HCT116 (cell line): ENCODE results near the gene TBX5. TPM values are rescaled to one million over a fixed set of nuclear protein-coding genes. Genes with fewer than 3 reads are reported as not detected.

Experiments
- ATAC-seq: fragments of 200-7000 bp; cut with Tn5 transposase; 2 replicates; pipeline ENCODE4 v1.9.1; 2020; ENCODE audit warnings: mild to moderate bottlenecking, moderate library complexity
- BruUV-seq: library from RNA; stranded (reverse); fragments of 400-500 nt; replicated peaks from 2 replicates; lab custom pipeline; 2021; lab: Mats Ljungman, UMichigan
- CTCF ChIA-PET: fragments of 300-600 bp; sonication (Branson Sonifier 250); formaldehyde crosslinking; loops from one replicate; lab custom pipeline; 2021; ENCODE audit warnings: antibody characterized with exemption; lab: Charles Lee
- POLR2A ChIA-PET: fragments of 300-600, 350-600 bp; sonication (Branson Sonifier 250); formaldehyde crosslinking; loops from one replicate; lab custom pipeline; 2021; ENCODE audit warnings: antibody characterized with exemption; lab: Charles Lee
- RAD21 ChIA-PET, 2 experiments: fragments of 300-600 bp; sonication (Branson Sonifier 250); formaldehyde crosslinking; loops; one replicate each; lab custom pipeline; 2023; ENCODE audit warnings: low total read pairs in 2 of 2; ENCODE audit not compliant: uncharacterized antibody in 2 of 2, unreplicated experiment in 2 of 2, low non-redundant PET in 1 of 2; lab: Charles Lee
- DNase-seq: peaks from one replicate; pipeline ENCODE4 v3.0.0-alpha.2; 2010; ENCODE audit warnings: low read depth, low spot score
- H2AFZ ChIP-seq: fragments of 200-600 bp; shearing (Covaris generic), sonication (generic); 2 replicates; pipeline ENCODE4 v1.6.1; 2017; ENCODE audit warnings: low read depth, mixed run types, mixed read lengths, antibody characterized with exemption, low read length; ENCODE audit not compliant: poor library complexity, severe bottlenecking
- H3K27ac ChIP-seq: 2 replicates; pipeline ENCODE4 v1.5.1; 2012; ENCODE audit warnings: low read depth, low read length
- H3K27me3 ChIP-seq: fragments of 200-600 bp; sonication (generic); 2 replicates; pipeline ENCODE4 v1.6.1; 2016; ENCODE audit warnings: mixed run types, low read length, mixed read lengths; ENCODE audit not compliant: insufficient read depth
- H3K36me3 ChIP-seq, 2 experiments: fragments of 200-500 bp in 1 of 2; fragments of 200-600 bp in 1 of 2; sonication (Bioruptor generic) in 1 of 2; sonication (generic) in 1 of 2; 2 replicates each; pipeline versions ENCODE4 v1.5.1 to v1.6.1; 2014 to 2016; ENCODE audit warnings: low read length in 2 of 2, inconsistent platforms in 1 of 2, mixed read lengths in 1 of 2, mixed run types in 1 of 2; ENCODE audit not compliant: insufficient read depth in 2 of 2, control insufficient read depth in 1 of 2
- H3K4me1 ChIP-seq, 2 experiments: fragments of 200-600 bp in 1 of 2; sonication (generic) in 1 of 2; 2 replicates each; pipeline versions ENCODE4 v1.5.1 to v1.6.1; 2012 to 2017; ENCODE audit warnings: low read length in 2 of 2, inconsistent platforms in 1 of 2, mild to moderate bottlenecking in 1 of 2, mixed read lengths in 1 of 2, mixed run types in 1 of 2, moderate library complexity in 1 of 2; ENCODE audit not compliant: insufficient read depth in 2 of 2, control insufficient read depth in 1 of 2
- H3K4me2 ChIP-seq: fragments of 200-600 bp; sonication (generic); 2 replicates; pipeline ENCODE4 v1.6.1; 2017; ENCODE audit warnings: mixed run types, low read length, mixed read lengths
- H3K4me3 ChIP-seq, 2 experiments: fragments of 200-600 bp in 1 of 2; sonication (generic) in 1 of 2; replicated peaks in 1 of 2; 2 replicates each; pipeline ENCODE4 v1.5.1; 2011 to 2016; ENCODE audit warnings: low read length in 2 of 2, control low read depth in 1 of 2, low read depth in 1 of 2, mild to moderate bottlenecking in 1 of 2, mixed read lengths in 1 of 2, mixed run types in 1 of 2
- H3K79me2 ChIP-seq: fragments of 200-600 bp; sonication (generic); 2 replicates; pipeline ENCODE4 v1.6.1; 2017; ENCODE audit warnings: mild to moderate bottlenecking, mixed run types, low read length, moderate library complexity, mixed read lengths; ENCODE audit not compliant: insufficient read depth
- H3K9ac ChIP-seq: fragments of 200-600 bp; sonication (generic); 2 replicates; pipeline ENCODE4 v1.6.1; 2016; ENCODE audit warnings: low read length, mixed read lengths
- H3K9me2 ChIP-seq: fragments of 200-600 bp; sonication (generic), shearing (Covaris generic); 2 replicates; pipeline ENCODE4 v1.6.1; 2017; ENCODE audit warnings: mixed run types, mild to moderate bottlenecking, moderate library complexity; ENCODE audit not compliant: insufficient read depth
- H3K9me3 ChIP-seq, 2 experiments: fragments of 200-500 bp in 1 of 2; fragments of 200-600 bp in 1 of 2; sonication (Bioruptor generic) in 1 of 2; sonication (generic) in 1 of 2; 2 replicates each; pipeline ENCODE4 v1.6.1; 2014 to 2017; ENCODE audit warnings: low read length in 2 of 2, mixed read lengths in 2 of 2, inconsistent platforms in 1 of 2, low read depth in 1 of 2, mild to moderate bottlenecking in 1 of 2, mixed run types in 1 of 2, moderate library complexity in 1 of 2; ENCODE audit not compliant: control insufficient read depth in 1 of 2, insufficient read depth in 1 of 2
- H4K20me1 ChIP-seq: fragments of 200-600 bp; sonication (generic), shearing (Covaris generic); 2 replicates; pipeline ENCODE4 v1.6.1; 2017; ENCODE audit warnings: mixed run types, mild to moderate bottlenecking, moderate library complexity; ENCODE audit not compliant: insufficient read depth
- ATF3 ChIP-seq: IDR thresholded peaks from 2 replicates; pipeline ENCODE4 v1.6.1; 2012
- CEBPB ChIP-seq: IDR thresholded peaks from 2 replicates; pipeline ENCODE4 v1.6.1; 2012; ENCODE audit warnings: low read depth
- EGR1 ChIP-seq: IDR thresholded peaks from 2 replicates; pipeline ENCODE4 v1.6.1; 2012; ENCODE audit warnings: low read depth
- ELF1 ChIP-seq: IDR thresholded peaks from 2 replicates; pipeline ENCODE4 v1.6.1; 2012; ENCODE audit warnings: low read depth, borderline replicate concordance
- EZH2 ChIP-seq: fragments of 200-600 bp; sonication (generic); IDR thresholded peaks from 2 replicates; pipeline ENCODE4 v1.6.1; 2017; ENCODE audit warnings: antibody characterized with exemption, mixed run types
- FOSL1 ChIP-seq: IDR thresholded peaks from 2 replicates; pipeline ENCODE4 v1.6.1; 2012; ENCODE audit warnings: low read depth
- JUND ChIP-seq: IDR thresholded peaks from 2 replicates; pipeline ENCODE4 v1.6.1; 2012
- MAX ChIP-seq: IDR thresholded peaks from 2 replicates; pipeline ENCODE4 v1.6.1; 2012
- POLR2A ChIP-seq: IDR thresholded peaks from 2 replicates; pipeline ENCODE4 v1.7.0; 2011; ENCODE audit warnings: borderline replicate concordance; ENCODE audit not compliant: insufficient read depth, insufficient read length; ENCODE audit errors: extremely low read depth
- POLR2AphosphoS5 ChIP-seq: IDR thresholded peaks from 2 replicates; pipeline ENCODE4 v1.6.1; 2011; ENCODE audit warnings: mild to moderate bottlenecking, low read depth, low read length, moderate library complexity
- RAD21 ChIP-seq: IDR thresholded peaks from 2 replicates; pipeline ENCODE4 v1.6.1; 2012; ENCODE audit warnings: low read depth, mild to moderate bottlenecking
- SIN3A ChIP-seq: IDR thresholded peaks from 2 replicates; pipeline ENCODE4 v1.6.1; 2012; ENCODE audit warnings: low read depth
- SP1 ChIP-seq: IDR thresholded peaks from 2 replicates; pipeline ENCODE4 v1.6.1; 2012; ENCODE audit warnings: low read depth
- SRF ChIP-seq: IDR thresholded peaks from 2 replicates; pipeline ENCODE4 v1.6.1; 2012; ENCODE audit warnings: low read depth
- TCF7L2 ChIP-seq: IDR thresholded peaks from 2 replicates; pipeline ENCODE4 v1.7.0; 2011; ENCODE audit warnings: borderline replicate concordance, inconsistent platforms; ENCODE audit not compliant: insufficient read depth, insufficient read length; ENCODE audit errors: extremely low read depth
- YY1 ChIP-seq: IDR thresholded peaks from 2 replicates; pipeline ENCODE4 v1.6.1; 2011; ENCODE audit warnings: low read length, low read depth, moderate library complexity, mild to moderate bottlenecking; ENCODE audit not compliant: insufficient replicate concordance; ENCODE audit errors: extremely low read depth
- ZBTB33 ChIP-seq: IDR thresholded peaks from 2 replicates; pipeline ENCODE4 v1.6.1; 2011; ENCODE audit warnings: mild to moderate bottlenecking, low read length, moderate library complexity; ENCODE audit not compliant: insufficient replicate concordance; ENCODE audit errors: extremely low read depth
- ZFX ChIP-seq: fragments of 450-650 bp; IDR thresholded peaks from 2 replicates; pipeline ENCODE4 v1.6.1; 2017
- ZNF274 ChIP-seq: fragments of 200-500 bp; sonication (Bioruptor generic); IDR thresholded peaks from 2 replicates; pipeline ENCODE4 v1.6.1; 2014; ENCODE audit warnings: mild to moderate bottlenecking, low read depth, low read length, inconsistent platforms
- intact Hi-C: fragments of 100-400 bp; cut with micrococcal nuclease; formaldehyde crosslinking; loops from 2 replicates; pipeline ENCODE4 v1.10.0; 2022
- total RNA-seq: library from RNA; stranded (reverse); gene quantifications from one replicate; pipeline ENCODE4 v1.2.1, GENCODE V29; 2021; ENCODE audit not compliant: unreplicated experiment

TBX5 gene
- total RNA-seq, 1 experiment from 2014 or later: 0.10 TPM

GRCh38 chr12:114440270-114441038 is 34.5 kb upstream of the TBX5 start:
- intact Hi-C loops: no loop called here
- Histone ChIP-seq H3K9ac (no peak overlapping the region), H3K4me3 (no peak overlapping the region), H3K79me2 (no peaks in the 10 kb centered on the region), H3K36me3 (no peaks in the 10 kb centered on the region), H3K27me3 (peaks cover 30% of the 10 kb centered on the region), H3K27ac (no peak overlapping the region), H3K9me2 (no peaks in the 10 kb centered on the region), H3K4me1 (no peaks in the 10 kb centered on the region), H4K20me1 (no peaks in the 10 kb centered on the region), H3K4me2 (no peak overlapping the region), H2AFZ (no peak overlapping the region), H3K9me3 (no peaks in the 10 kb centered on the region)
- TF ChIP-seq ZNF274 (no peak), ATF3 (no peak), SIN3A (no peak), SRF (no peak), ELF1 (no peak), JUND (no peak), YY1 (no peak), SP1 (no peak), ZFX (no peak), POLR2AphosphoS5 (no peak), EZH2 (no peak), TCF7L2 (no peak), ZBTB33 (no peak), FOSL1 (no peak), EGR1 (no peak), RAD21 (no peak), POLR2A (no peak), CEBPB (no peak), MAX (no peak)
- no peak for DNase-seq
- POLR2A ChIA-PET: no interaction called here
- no TSS peak for BruUV-seq
- RAD21 ChIA-PET: no interaction called here
- CTCF ChIA-PET: no interaction called here
- no peak for ATAC-seq
